Upper lobe of left lung (tissue), 6 donors: ENCODE measurements around the gene CYP19A1. TPM values are rescaled to one million over a fixed set of nuclear protein-coding genes. Genes with fewer than 3 reads are reported as not detected.
A peak's percentile ranks its signal among the peaks of the same experiment; 100 is the strongest.

Experiments
- ATAC-seq, 2 donors: fragments of 200-7000 bp; cut with Tn5 transposase; one replicate each; pipeline ENCODE4 v1.9.1; 2022; ENCODE audit warnings: mild to moderate bottlenecking in 2 of 2, moderate library complexity in 2 of 2; ENCODE audit not compliant: low FRiP score in 2 of 2
- DNase-seq, 2 donors: peaks; one replicate each; pipeline ENCODE4 v3.0.0-alpha.2; 2019 to 2020
- H3K27ac ChIP-seq, 4 donors: fragments of 200-600 bp; sonication (generic); one replicate each; pipeline ENCODE4 v1.5.1; 2016 to 2019
- H3K27me3 ChIP-seq, 4 donors: fragments of 200-600 bp; sonication (generic); one replicate each; pipeline ENCODE4 v1.5.1; 2017 to 2019
- H3K36me3 ChIP-seq, 4 donors: fragments of 200-600 bp; sonication (generic); one replicate each; pipeline ENCODE4 v1.5.1; 2016 to 2019
- H3K4me1 ChIP-seq, 4 donors: fragments of 200-600 bp; sonication (generic); one replicate each; pipeline ENCODE4 v1.5.1; 2018 to 2019
- H3K4me3 ChIP-seq, 4 donors: fragments of 200-600 bp; sonication (generic); one replicate each; pipeline ENCODE4 v1.5.1; 2017 to 2019; ENCODE audit warnings: mild to moderate bottlenecking in 2 of 4, moderate library complexity in 1 of 4
- H3K9me3 ChIP-seq, 4 donors: fragments of 200-600 bp; sonication (generic); one replicate each; pipeline ENCODE4 v1.5.1; 2018 to 2019
- EP300 ChIP-seq, 4 donors: sonication (generic); formaldehyde crosslinking; IDR thresholded peaks; one replicate each; pipeline ENCODE4 v1.5.1; 2017; ENCODE audit warnings: antibody characterized with exemption in 4 of 4, control low read depth in 2 of 4
- POLR2A ChIP-seq, 4 donors: fragments of 450-650 bp; IDR thresholded peaks; one replicate each; pipeline ENCODE4 v1.5.1; 2016 to 2017; ENCODE audit warnings: antibody characterized with exemption in 4 of 4, mild to moderate bottlenecking in 2 of 4
- POLR2AphosphoS5 ChIP-seq, 2 donors: sonication (generic); formaldehyde crosslinking; IDR thresholded peaks; one replicate each; pipeline ENCODE4 v1.5.1; 2017; ENCODE audit warnings: antibody characterized with exemption in 2 of 2
- WGBS, 2 donors: methylation state at CpG; one replicate each; pipeline ENCODE4 v1.1.5; 2017 to 2018; 5-methylcytosine and 5-hydroxymethylcytosine counted together
- total RNA-seq, 6 donors: library from RNA; depleted of rRNA in 4 of 6; stranded (reverse); fragments of >200 nt in 4 of 6; gene quantifications; one replicate each; pipeline versions ENCODE4 v1.1.0 to v1.2.1, GENCODE V29; 2016 to 2021
- TF ChIP-seq, protein P1 (sequence below), 6 experiments: fragments of 450-650 bp in 4 of 6; fragments of 200-600 bp in 2 of 6; sonication (generic) in 2 of 6; IDR thresholded peaks; one replicate each; pipeline ENCODE4 v1.5.1; 2016 to 2019; ENCODE audit warnings: antibody characterized with exemption in 6 of 6
- donor health status: DM: no; HTN: no; CAD: no; lungs with moderate emphysema.
- donor health status: DM: no; HTN: yes; CAD: no; lungs with severe emphysema.

The CYP19A1 gene
- total RNA-seq, 6 donors from 2014 or later = 0.52 to 8.4 (median 1.0) TPM; not detected in 2

- Histone ChIP-seq H3K4me3 (no peak overlapping the region), H3K27ac (no peak overlapping the region), H3K27me3 (no peaks in the 10 kb centered on the region), H3K4me1 (peaks cover 0 to 15% (median 0%) of the 10 kb centered on the region in 4 donors), H3K36me3 (no peaks in the 10 kb centered on the region), H3K9me3 (no peaks in the 10 kb centered on the region)
- WGBS, 2 donors = 0 to 34% methylated on average over 1 to 4 of the region's 4 CpGs
- DNase-seq = peak in 1 of 2 donors; percentile 68
- ATAC-seq = peak; percentile 84 to 87
- TF ChIP-seq, protein P1, sequence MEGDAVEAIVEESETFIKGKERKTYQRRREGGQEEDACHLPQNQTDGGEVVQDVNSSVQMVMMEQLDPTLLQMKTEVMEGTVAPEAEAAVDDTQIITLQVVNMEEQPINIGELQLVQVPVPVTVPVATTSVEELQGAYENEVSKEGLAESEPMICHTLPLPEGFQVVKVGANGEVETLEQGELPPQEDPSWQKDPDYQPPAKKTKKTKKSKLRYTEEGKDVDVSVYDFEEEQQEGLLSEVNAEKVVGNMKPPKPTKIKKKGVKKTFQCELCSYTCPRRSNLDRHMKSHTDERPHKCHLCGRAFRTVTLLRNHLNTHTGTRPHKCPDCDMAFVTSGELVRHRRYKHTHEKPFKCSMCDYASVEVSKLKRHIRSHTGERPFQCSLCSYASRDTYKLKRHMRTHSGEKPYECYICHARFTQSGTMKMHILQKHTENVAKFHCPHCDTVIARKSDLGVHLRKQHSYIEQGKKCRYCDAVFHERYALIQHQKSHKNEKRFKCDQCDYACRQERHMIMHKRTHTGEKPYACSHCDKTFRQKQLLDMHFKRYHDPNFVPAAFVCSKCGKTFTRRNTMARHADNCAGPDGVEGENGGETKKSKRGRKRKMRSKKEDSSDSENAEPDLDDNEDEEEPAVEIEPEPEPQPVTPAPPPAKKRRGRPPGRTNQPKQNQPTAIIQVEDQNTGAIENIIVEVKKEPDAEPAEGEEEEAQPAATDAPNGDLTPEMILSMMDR (IDR thresholded peaks at IDR 0.05) = peak; percentile 28 to 67 (median 60)
- TF ChIP-seq POLR2A (IDR thresholded peaks at IDR 0.05) = no peak
Observed at GRCh38 chr15:51281368-51281967, 56.9 kb downstream of the CYP19A1 start.

DNA sequence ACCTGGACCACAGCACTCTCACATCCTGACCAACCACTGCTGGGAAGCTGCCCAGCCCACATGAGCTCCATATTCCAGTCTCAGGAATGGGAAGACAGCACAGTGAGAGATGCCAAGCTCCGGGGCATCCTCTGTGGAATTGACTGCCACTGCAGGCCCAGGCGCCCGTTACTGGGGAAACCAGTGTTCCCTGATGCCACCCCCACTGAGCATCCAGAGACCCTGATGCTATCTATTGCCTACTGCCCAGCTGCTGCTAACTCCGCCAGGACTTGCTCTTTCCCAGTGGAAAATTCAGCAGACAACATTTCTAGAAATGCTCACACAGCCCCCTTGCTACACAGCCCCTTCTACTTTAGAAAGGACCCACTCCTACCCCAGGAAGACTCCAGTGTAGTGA is 57.6 kb downstream of the CYP19A1 start:
- H3K4me1 ChIP-seq = peaks cover 0 to 15% (median 0%) of the 10 kb centered on the region in 4 donors
- 92 to 98% methylated on average over 3 to 4 of the region's 4 CpGs for WGBS, 2 donors
- TF ChIP-seq EP300 (IDR thresholded peaks at IDR 0.05) (no peak), POLR2AphosphoS5 (IDR thresholded peaks at IDR 0.05) (no peak), POLR2A (IDR thresholded peaks at IDR 0.05) (no peak)
- TF ChIP-seq, protein P1 (IDR thresholded peaks at IDR 0.05) = no peak
- DNase-seq (no peak), ATAC-seq (peak in 1 of 2 donors; percentile 15)
- no peaks in the 10 kb centered on the region for H3K9me3 ChIP-seq
- no peak overlapping the region for H3K4me3 ChIP-seq
- no peaks in the 10 kb centered on the region for H3K27me3 ChIP-seq
- H3K36me3 ChIP-seq = no peaks in the 10 kb centered on the region
- no peak overlapping the region for H3K27ac ChIP-seq

- Histone ChIP-seq H3K27ac (no peak overlapping the region), H3K4me3 (no peak overlapping the region), H3K36me3 (no peaks in the 10 kb centered on the region), H3K27me3 (no peaks in the 10 kb centered on the region), H3K4me1 (peaks cover 0 to 15% (median 0%) of the 10 kb centered on the region in 4 donors), H3K9me3 (no peaks in the 10 kb centered on the region)
- DNase-seq = no peak
- 66 to 85% methylated on average over 1 of the region's 1 CpG for WGBS, 2 donors
- TF ChIP-seq EP300 (IDR thresholded peaks at IDR 0.05) (no peak), POLR2A (IDR thresholded peaks at IDR 0.05) (no peak), POLR2AphosphoS5 (IDR thresholded peaks at IDR 0.05) (no peak)
- TF ChIP-seq, protein P1 (IDR thresholded peaks at IDR 0.05) = no peak
- no peak for ATAC-seq
Observed at GRCh38 chr15:51279391-51279790, 59.0 kb downstream of the CYP19A1 start.

DNA sequence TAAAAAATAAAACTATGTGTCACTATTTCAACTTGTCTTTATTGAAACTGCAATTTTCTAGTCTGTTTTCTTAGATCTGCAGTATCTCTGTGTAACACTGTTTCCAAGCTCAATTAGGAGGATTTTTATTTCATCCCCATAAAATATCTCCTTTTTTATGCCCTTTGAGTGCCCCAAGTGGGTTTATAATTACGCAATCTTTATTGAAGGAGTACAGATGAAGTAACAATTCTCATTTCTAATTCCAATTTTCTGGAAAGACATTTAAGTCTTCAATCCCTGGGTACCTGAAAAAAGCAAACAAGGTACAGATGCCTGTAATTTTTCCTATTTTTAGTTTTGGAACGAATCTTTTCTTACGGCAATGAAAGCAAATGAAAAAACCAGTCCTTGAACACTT is 61.3 kb downstream of the CYP19A1 start:
- H3K9me3 ChIP-seq = no peaks in the 10 kb centered on the region
- TF ChIP-seq, protein P1 (IDR thresholded peaks at IDR 0.05) = no peak
- TF ChIP-seq POLR2AphosphoS5 (IDR thresholded peaks at IDR 0.05) = no peak
- no peak for TF ChIP-seq EP300 (IDR thresholded peaks at IDR 0.05)
- no peak for TF ChIP-seq POLR2A (IDR thresholded peaks at IDR 0.05)
- 66 to 70% methylated on average over 3 of the region's 3 CpGs for WGBS, 2 donors
- no peak for ATAC-seq
- DNase-seq = no peak
- H3K36me3 ChIP-seq = no peaks in the 10 kb centered on the region
- peaks cover 0 to 8% (median 0%) of the 10 kb centered on the region in 4 donors for H3K4me1 ChIP-seq
- H3K27ac ChIP-seq = no peak overlapping the region
- no peak overlapping the region for H3K4me3 ChIP-seq
- H3K27me3 ChIP-seq = no peaks in the 10 kb centered on the region

DNA sequence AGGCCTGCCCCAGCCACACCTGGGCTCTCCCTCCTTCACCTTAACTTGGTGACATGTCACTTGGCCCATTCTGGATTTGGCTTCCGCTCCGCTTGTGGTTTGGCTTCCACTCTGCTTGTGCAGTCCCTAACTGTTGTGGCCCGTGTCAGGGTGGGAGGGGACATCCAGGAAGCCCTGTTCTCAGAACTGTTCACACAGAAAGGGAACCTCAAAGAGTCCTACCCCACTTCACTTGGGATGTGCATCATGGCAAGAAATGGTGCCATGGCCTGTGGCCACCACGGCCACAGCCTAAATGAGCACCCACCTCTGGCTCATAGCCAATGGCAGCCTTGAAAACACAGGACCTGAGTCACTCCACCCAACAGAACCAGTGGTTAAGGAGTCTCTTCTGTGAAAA is 63.4 kb downstream of the CYP19A1 start:
- Histone ChIP-seq H3K27ac (no peak overlapping the region), H3K27me3 (no peaks in the 10 kb centered on the region), H3K4me3 (no peak overlapping the region), H3K4me1 (no peaks in the 10 kb centered on the region), H3K36me3 (no peaks in the 10 kb centered on the region), H3K9me3 (no peaks in the 10 kb centered on the region)
- TF ChIP-seq POLR2A (IDR thresholded peaks at IDR 0.05) = no peak
- TF ChIP-seq POLR2AphosphoS5 (IDR thresholded peaks at IDR 0.05) = no peak
- TF ChIP-seq, protein P1 (IDR thresholded peaks at IDR 0.05) = no peak
- TF ChIP-seq EP300 (IDR thresholded peaks at IDR 0.05) = no peak
- DNase-seq = no peak
- 76 to 80% methylated on average over 4 of the region's 4 CpGs for WGBS, 2 donors
- ATAC-seq = no peak
